GM18858 (cell line): ENCODE results near the gene NUP214.
"Not testable (repeated sequence)": the region's sequence is repeated elsewhere in the genome, so short reads cannot be mapped to it uniquely, and the experiment has no call there.

Experiments
- ATAC-seq: cut with Tn5 transposase; IDR thresholded peaks from one replicate; pipeline ENCODE4 v1.9.1; 2021; ENCODE audit not compliant: unreplicated experiment

The NUP214 gene

DNA sequence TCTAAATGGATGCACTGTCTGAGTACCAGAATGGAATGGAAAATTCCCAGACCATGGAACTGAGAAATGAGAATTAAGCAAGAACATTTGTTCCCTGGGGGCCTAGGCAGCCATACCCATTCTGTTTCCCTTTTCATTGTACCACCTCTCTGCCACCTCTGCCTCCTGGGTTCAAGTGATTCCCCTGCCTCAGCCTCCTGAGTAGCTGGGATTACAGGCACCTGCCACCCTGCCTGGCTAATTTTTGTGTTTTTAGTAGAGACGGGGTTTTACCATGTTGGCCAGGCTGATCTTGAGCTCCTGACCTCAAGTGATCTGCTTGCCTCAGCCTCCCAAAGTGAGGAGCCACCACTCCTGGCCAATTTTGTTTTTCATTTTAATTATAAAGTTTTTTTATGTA, 33.3 kb downstream of the NUP214 start:
- not testable (repeated sequence) for ATAC-seq

DNA sequence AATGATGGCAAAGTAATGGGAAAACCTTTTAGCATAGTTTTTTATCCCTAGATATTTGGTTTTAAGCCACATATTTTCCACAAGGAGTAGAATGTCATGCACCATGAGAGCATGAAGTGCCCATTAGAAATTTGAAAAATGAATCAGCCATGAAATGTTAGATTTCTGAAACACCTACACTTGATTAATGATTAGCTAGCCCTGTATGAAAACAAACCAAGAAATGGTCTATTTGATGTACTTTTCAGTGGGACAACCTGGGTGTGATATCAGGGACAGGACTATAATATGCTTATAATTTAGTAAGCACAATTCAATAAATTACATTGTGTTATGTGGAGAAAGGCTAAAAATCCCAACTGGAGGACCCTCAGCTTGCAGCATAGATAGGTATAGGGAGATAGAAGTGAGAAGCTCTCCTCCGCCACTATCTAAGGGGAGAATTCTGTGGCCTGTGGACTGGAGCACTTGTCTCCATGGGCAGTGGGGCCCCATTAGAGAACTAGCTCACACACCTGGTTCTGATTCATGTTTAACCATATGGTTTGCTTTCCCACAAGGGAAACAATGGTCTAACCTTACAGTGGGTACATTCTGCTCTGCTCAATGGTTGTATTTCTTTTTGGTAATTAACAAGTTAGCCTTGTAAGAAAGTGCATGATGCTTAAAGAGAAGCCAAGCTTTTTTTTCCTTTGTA, 35.2 kb downstream of the NUP214 start:
- ATAC-seq: no peak

DNA sequence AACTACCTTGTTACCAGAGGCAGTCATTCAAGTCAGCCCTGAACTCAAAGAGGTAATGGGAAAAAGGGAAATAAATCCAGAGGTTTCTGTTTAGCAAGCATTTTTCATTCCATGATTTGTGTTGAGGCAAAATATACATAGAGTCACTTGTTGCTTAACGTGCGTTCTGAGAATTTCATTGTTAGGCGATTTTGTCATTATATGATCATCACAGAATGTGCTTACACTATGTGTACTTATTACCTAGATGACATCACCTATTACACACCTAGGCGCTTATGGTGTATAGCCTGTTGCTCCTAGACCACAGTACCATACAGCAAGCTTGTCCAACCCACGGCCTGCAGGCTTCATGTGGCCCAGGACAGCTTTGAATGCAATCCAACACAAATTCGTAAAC, 36.2 kb downstream of the NUP214 start:
- no peak for ATAC-seq

DNA sequence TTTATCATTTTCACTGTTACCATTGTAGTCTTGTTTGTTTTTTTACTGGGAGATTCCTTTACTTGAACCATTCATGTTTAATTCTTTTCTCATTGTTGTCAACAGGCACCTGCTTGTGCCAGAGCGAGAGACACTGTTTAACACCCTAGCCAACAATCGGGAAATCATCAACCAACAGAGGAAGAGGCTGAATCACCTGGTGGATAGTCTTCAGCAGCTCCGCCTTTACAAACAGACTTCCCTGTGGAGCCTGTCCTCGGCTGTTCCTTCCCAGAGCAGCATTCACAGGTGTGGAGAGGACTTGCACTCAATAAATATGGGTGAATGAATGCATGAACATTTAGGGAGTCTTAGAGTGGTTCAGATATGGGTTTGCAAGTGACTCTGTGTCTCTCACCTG, 37.5 kb downstream of the NUP214 start:
- no peak for ATAC-seq

DNA sequence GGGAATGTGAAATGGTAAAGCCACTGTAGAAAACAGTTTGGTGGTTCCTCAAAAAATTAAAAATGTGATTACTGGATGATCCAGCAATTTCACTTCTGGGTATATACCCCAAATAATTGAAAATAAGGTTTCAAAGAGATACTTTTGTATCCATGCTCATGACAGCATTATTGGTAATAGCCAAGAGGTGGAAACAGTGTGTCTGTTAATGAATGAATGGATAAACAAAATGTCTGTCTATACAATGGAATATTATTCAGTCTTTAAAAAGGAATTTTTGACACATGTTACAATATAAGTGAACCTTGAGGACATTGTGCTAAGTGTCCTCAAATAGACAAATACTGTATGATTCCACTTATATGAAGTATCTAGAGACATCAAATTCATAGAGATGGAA, 40.1 kb downstream of the NUP214 start:
- no peak for ATAC-seq

DNA sequence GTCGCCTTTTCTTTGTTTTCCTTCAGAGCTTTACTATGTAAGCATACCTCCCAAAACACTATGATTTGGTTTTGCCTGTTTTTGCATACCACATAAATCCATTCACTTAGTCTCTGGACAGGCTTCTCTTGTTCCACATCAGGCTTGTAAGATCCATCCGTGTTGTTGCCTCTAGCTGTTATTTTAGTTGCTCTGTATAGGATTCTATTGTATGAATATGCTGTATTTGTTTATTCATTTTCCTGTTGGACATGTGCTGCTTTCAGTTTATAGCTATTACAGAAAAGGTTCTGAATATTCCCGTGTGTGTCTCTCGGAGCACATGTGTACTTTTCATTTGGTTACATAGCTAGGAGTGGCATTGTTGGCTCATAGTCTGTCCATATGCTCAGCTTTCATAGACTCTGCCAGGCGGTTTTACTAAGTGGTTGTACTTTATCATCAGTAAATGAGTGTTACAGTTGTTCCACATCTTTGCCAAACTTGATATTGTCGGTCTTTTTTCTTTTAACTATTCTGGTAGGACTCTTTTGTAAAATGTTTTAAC, 41.8 kb downstream of the NUP214 start:
- ATAC-seq: no peak

DNA sequence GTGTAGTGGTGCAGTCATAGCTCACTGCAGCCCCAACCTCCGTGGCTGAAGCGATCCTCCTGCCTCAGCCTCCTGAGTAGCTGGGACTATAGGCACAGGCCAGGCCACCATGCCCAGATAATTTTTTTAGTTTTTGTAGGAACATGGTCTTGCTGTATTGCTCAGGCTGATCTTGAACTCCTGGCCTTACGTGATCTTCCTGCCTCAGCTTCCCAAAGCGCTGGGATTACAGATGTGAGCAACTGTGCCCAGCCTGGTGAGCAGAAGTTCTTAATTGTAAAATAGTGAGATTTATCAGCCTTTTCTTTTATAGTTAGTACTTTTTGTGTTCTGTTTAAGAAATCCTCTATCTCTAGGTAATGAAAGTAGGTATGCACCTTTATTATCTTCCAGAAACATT, 42.5 kb downstream of the NUP214 start:
- ATAC-seq: no peak

DNA sequence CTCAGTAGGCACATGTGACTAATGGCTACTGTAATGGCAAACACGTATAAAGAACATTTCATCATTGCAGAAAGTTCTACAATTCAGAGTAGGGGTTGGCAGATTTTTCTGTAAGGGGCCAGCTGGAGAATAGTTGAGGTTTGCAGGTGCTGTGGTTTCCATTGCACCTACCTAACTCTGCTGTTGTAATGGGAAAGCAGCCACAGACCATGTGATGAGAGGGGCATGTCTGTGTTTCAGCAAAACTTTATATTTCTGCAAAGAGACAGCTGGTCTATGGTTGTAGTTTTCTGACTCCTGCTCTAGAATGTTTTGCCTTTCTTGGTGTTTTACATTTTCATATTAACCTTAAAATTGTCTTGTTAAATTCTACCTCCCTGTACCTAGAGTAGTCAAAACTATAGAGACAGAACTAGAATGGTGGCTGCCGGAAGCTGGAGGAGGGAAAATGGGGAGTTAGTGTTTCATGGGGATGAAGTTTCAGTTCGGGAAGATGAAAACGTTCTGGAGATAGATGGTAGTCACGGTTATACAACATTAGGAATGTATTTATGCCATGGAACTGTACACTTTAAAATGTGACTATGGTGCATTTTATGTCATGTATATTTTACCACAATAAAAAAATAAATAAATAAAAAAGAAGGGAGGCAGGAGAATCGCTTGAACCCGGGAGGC, 44.3 kb downstream of the NUP214 start:
- no peak for ATAC-seq

DNA sequence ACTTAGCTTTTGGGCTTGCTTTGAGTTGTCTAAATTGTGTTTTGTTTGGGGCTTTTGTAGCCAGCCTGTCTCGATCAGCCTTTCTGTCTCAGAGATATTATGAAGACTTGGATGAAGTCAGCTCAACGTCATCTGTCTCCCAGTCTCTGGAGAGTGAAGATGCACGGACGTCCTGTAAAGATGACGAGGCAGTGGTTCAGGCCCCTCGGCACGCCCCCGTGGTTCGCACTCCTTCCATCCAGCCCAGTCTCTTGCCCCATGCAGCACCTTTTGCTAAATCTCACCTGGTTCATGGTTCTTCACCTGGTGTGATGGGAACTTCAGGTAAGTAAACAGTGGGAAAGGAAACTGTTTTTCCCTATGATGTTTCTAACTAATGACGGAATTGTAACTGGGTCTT, 48.6 kb downstream of the NUP214 start:
- no peak for ATAC-seq

DNA sequence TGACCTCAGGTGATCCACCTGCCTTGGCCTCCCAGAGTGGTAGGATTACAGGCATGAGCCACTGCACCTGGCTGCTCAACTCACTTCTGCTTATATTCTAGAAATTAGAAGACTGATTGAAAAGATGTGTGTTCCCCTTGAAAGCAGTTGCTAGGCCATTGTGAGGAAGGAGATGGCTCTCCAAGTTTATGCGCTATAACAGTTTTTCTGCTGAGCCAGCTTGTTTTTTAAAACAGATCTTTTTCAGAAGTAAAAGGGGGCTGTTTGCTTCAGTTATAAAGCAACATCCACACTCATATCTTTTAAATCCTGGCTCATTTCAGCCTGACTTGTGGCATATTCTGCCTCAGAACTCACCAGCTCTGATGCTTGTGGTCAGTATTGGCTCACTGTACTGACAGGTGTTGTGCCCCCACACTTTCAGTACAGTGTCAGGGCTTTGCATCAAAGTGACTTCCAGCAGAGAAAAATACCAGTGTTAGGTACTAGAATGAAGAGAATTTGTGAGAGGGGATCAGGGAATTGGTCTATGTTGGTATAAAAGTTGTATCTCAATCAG, 49.4 kb downstream of the NUP214 start:
- no peak for ATAC-seq

DNA sequence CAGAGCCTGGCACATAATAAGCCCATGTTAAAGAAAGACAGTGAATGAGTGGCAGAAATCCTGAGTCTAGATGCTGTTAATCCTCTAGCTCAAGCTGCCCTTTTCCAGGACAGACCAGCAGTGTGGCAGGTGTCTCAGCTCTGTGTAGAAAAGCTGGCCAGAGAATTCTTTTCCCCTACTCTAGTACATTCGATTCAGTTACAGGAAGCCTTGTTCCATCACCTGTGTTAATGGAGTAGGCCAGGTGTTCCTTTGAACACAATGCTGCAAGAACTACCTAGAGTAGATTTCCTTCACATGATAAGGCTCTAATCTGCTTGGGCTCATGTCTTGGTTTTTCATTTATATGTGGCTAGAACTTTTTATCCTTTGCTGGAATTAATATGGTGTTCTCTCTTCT, 52.5 kb downstream of the NUP214 start:
- ATAC-seq: no peak

DNA sequence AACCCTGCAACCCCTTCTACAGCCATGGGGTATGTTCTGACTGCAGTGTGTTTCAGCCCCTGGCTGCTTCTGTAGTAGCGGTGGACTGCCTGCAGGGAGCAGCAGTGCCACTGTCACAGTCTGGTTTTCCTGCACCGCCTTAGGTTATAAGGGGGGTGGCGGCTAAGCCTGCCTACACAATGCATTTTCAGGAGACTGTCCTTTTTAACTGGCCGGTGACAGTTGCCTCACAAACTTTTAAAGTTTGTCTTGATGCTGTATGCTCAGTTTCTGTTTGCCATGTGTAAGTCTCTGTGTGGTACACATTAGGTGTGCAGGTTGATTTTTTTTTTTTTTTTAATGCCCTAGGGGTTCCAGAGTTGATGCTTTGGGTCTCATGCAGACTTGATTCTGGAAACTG, 53.0 kb downstream of the NUP214 start:
- no peak for ATAC-seq

DNA sequence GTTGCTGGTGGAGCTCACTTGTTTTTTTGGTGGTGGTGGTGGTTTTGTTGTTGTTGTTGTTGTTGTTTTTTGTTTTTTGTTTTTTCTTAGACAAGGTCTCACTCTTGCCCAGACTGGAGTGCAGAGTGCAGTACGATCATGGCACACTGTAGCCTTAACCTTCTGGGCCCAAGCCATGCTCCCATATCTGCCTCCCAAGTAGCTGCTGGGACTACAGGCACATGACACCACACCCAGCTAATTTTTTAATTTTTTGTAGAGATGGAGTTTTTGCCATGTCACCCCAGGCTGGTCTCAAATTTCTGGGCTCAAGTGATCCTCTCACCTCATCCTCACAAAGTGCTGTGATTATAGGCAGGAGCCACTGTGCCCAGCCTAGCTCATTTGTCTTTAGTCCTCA, 53.5 kb downstream of the NUP214 start:
- no peak for ATAC-seq

DNA sequence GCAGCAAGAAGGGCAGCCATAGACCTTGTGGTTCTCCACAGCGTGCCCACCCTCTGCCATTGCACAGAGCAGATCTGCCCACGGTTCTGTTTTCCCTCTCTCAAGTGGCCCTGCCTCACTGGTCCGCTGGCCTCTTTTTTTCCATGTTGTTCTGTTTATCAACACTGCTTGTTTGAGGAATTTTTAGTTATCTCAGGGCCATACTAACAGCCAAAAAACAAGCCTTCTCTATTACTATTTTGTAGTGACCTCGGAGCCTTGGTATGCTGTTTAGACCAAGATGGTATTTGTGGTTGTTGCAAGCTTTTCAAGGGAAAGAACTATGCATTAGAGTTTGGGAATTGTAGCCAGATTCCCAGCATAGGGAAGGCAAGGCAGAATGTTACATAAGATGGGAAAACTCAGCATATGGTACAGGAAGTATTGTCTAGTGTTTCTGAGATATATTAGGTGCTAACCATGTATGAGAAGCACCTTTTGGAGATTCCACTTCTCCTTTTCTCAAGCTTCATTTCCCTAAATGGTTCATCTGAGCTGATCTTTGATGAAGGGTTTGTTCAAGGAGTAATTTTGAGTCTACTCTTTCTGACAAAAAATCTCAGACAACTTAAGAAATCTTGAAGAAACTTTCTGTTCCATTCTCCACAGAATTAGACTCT, 54.3 kb downstream of the NUP214 start:
- no peak for ATAC-seq

DNA sequence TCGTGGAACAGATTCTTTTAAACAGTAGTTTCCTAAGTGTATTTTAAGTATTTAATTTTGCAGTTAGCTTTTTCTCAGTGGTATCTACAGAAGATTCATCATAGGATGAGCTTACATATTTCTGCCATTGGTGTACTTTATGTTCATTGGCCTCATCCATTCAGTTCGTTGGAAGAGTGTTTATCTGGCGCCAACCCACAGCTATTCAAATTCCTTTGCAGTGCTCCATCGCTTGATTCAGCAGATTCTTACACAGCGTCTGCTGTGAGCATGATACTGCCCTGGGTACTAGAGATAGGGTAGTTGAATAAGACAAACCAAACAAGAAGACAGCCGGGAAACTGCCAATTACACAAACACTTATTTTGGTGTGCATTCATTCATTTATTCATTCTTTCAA, 55.1 kb downstream of the NUP214 start:
- ATAC-seq: no peak

DNA sequence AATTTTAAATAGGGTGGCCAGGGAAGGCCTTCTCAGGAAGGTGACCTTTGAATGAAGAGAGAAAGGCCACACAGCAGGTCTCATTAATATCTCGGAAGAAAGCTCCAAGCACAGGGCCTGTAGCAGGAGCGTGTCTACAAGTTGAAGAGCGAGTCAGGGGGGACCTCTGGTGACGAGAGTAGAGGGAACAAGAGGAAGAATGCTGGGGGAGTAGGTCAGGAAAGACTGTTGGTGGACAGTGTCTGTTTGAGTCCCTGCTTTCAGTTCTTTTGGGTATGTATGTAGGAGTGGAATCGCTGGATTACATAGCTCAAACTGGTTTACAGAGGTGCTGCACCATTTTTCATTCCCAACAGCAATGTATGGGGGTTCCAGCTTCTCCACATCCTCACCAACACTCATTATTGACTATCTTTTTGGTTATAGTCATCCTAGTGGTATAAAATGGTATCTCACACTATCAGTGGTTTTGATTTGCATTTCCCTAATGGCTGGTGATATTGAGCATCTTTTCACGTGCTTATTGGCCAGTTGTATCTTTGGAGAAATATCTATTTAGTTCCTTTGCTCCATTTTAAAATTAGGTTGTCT, 55.8 kb downstream of the NUP214 start:
- no peak for ATAC-seq

DNA sequence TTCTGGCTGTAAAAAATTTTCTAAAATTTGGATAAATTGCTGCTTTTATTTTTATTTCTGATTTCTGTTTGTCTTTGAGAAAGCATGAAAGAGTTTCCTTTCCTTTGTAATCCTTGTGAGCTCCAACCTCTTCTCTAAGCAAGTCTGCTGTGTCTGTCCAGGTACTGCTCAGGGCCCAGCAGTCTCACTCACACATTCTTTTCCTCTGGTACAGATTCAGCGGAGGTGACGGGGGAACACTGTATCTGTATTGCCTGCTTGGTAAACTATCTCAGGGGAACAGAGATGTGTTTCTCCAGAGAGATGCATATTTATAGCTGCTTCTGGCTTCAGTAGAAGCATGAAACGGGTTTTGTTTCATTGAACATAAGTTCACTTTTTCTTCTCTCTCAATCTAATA, 60.5 kb downstream of the NUP214 start:
- ATAC-seq: no peak

DNA sequence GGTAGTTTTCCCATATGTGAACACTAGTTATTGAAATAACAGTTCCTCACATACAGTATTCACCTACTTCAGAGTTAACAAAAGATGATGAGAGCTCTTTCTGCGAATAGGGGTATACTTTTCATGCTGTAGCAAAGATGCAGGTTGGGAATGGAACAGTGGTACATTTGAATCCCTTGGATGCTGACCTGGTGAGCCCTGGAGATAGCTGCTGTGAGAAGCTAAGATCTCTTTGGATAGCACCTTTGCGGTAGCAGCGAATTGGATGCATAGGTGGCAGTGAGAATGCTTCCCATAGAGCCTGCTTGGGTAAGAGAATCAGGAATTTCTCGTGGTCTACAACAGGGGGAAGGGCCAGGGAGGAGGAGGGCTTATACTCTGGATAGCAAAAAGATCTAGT, 61.2 kb downstream of the NUP214 start:
- ATAC-seq: no peak

DNA sequence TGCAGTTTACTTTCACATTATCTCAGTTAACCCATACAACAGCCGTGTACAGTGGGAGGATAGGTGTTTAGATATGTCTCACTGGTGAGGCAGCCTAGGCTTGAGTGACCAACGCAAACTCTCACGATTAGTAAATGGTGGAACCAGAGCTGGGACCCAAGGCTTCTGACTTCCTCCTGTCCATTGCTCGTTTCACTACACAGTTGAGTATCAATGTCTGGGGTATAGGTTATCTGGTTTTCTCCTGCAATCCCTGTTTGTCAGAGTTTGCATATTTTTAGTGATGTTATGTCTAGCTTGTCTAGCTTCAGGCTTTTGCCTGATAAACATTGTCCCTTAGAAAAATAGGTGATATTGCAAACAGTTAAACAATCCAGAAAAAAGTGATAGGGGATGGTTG, 62.6 kb downstream of the NUP214 start:
- ATAC-seq: no peak

DNA sequence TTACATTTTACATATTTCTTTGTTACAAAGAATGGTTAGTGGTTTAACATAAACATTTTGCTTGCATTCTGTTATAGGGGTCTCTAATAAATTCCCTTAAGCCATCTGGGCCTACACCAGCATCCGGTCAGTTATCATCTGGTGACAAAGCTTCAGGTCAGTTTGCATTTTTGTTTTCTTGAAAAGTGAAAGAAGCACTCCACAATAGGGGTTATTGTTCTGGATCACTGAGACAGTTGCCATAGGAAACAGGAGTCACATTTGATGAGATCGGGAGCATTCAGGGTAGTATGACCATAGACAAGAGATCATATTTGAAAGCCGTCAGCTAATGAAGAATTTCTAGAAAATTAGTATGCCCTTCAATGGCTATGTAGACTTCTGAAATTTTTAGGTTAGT, 63.6 kb downstream of the NUP214 start:
- ATAC-seq: no peak

DNA sequence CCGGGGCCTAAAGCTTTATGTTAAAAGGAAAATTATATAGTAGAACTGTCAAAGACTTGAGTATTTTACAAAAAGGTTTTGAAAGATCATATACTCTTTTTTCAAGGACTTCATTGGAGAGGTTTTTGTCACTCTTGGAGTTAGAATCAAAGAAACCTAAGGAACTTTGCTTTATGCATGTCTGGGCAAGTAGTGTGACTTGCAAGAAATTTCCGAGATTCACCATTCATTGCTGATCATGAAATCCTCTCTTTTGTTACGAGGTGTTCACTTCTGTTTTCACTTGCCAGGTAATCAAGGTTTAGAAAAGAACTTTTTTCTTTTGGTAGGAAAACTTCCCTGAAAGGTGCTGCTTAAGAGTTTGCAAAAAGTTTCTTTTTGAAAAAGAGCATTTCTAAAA, 64.8 kb downstream of the NUP214 start:
- ATAC-seq: no peak
